Neural progenitor cell (in vitro differentiated cells): Measurements from ENCODE around the gene STK4. TPM values are rescaled to one million over a fixed set of nuclear protein-coding genes. Genes with fewer than 3 reads are reported as not detected.

Source experiments
- DNase-seq: peaks from one replicate; pipeline ENCODE4 v3.0.0-alpha.2; 2016; ENCODE audit warnings: low spot score
- H2AFZ ChIP-seq: fragments of 200-600 bp; sonication (generic); replicated peaks from 2 replicates; pipeline ENCODE4 v1.6.1; 2016; ENCODE audit warnings: antibody characterized with exemption
- H3F3A ChIP-seq: fragments of 200-600 bp; sonication (generic); 2 replicates; pipeline ENCODE4 v1.6.1; 2016; ENCODE audit warnings: antibody characterized with exemption, low read depth
- H3K27ac ChIP-seq: fragments of 200-600 bp; sonication (generic); 2 replicates; pipeline ENCODE4 v1.5.1; 2016; ENCODE audit warnings: mild to moderate bottlenecking
- H3K27me3 ChIP-seq: fragments of 200-600 bp; sonication (generic); 2 replicates; pipeline ENCODE4 v1.6.1; 2016; ENCODE audit warnings: mild to moderate bottlenecking, moderate library complexity
- H3K36me3 ChIP-seq: fragments of 200-600 bp; sonication (generic); 2 replicates; pipeline ENCODE4 v1.5.1; 2016
- H3K4me1 ChIP-seq: fragments of 200-600 bp; sonication (generic); 2 replicates; pipeline ENCODE4 v1.6.1; 2016; ENCODE audit warnings: mixed run types
- H3K4me2 ChIP-seq: fragments of 200-600 bp; sonication (generic); 2 replicates; pipeline ENCODE4 v1.6.1; 2016
- H3K4me3 ChIP-seq: fragments of 200-600 bp; sonication (generic); 2 replicates; pipeline ENCODE4 v1.5.1; 2016
- H3K79me2 ChIP-seq: fragments of 200-600 bp; sonication (generic); 2 replicates; pipeline ENCODE4 v1.6.1; 2016; ENCODE audit warnings: low read depth
- H3K9ac ChIP-seq: fragments of 200-600 bp; sonication (generic); 2 replicates; pipeline ENCODE4 v1.6.1; 2016
- H3K9me3 ChIP-seq: fragments of 200-600 bp; sonication (generic); 2 replicates; pipeline ENCODE4 v1.5.1; 2016; ENCODE audit warnings: low read depth
- H4K20me1 ChIP-seq: fragments of 200-600 bp; sonication (generic); 2 replicates; pipeline ENCODE4 v1.6.1; 2016; ENCODE audit warnings: low read depth
- H3K27ac Mint-ChIP-seq: 3 replicates; pipeline ENCODE4 v1.8.0; 2021; ENCODE audit warnings: mixed read lengths
- H3K27me3 Mint-ChIP-seq: 2 replicates; pipeline ENCODE4 v1.8.0; 2022; ENCODE audit warnings: low read depth, mild to moderate bottlenecking, inconsistent platforms, moderate library complexity, mixed read lengths; ENCODE audit not compliant: insufficient read depth
- H3K36me3 Mint-ChIP-seq: 3 replicates; pipeline ENCODE4 v1.8.0; 2021; ENCODE audit warnings: mixed read lengths
- H3K4me1 Mint-ChIP-seq: 3 replicates; pipeline ENCODE4 v1.8.0; 2021; ENCODE audit warnings: mixed read lengths
- H3K4me3 Mint-ChIP-seq: 3 replicates; pipeline ENCODE4 v1.8.0; 2021; ENCODE audit warnings: mild to moderate bottlenecking, moderate library complexity, mixed read lengths
- H3K9me3 Mint-ChIP-seq: 3 replicates; pipeline ENCODE4 v1.8.0; 2020; ENCODE audit warnings: mixed read lengths
- CTCF ChIP-seq: fragments of 200-600 bp; sonication (generic); IDR thresholded peaks from 2 replicates; pipeline ENCODE4 v1.5.1; 2017; ENCODE audit warnings: antibody characterized with exemption, mild to moderate bottlenecking
- EZH2 ChIP-seq: fragments of 200-600 bp; sonication (generic); IDR thresholded peaks from 2 replicates; pipeline ENCODE4 v1.6.1; 2017; ENCODE audit warnings: antibody characterized with exemption, mild to moderate bottlenecking, moderate library complexity
- EZH2phosphoT487 ChIP-seq: fragments of 200-600 bp; sonication (generic); IDR thresholded peaks from 2 replicates; pipeline ENCODE4 v1.6.1; 2017; ENCODE audit warnings: antibody characterized with exemption
- total RNA-seq: library from RNA; depleted of rRNA; stranded (reverse); fragments of >200 nt; gene quantifications from 2 replicates; pipeline ENCODE4 v1.2.3, GENCODE V29; 2015; ENCODE audit warnings: low replicate concordance

Gene STK4
- total RNA-seq, 1 donor from 2014 or later, result 46.1 TPM

GRCh38 chr20:45016089-45016671 is 49.9 kb downstream of the STK4 start:
- H3K4me2 ChIP-seq, result no peak overlapping the region
- H3K27ac Mint-ChIP-seq, result no peak overlapping the region
- H3K9me3 ChIP-seq, result no peaks in the 10 kb centered on the region
- H3K9ac ChIP-seq, result no peak overlapping the region
- no peaks in the 10 kb centered on the region for H4K20me1 ChIP-seq
- H3K4me3 ChIP-seq, result no peak overlapping the region
- H3K79me2 ChIP-seq, result peaks cover 4% of the 10 kb centered on the region
- peaks cover 7% of the 10 kb centered on the region for H3K36me3 ChIP-seq
- H3K27ac ChIP-seq, result no peak overlapping the region
- H3K4me3 Mint-ChIP-seq, result no peak overlapping the region
- no peaks in the 10 kb centered on the region for H3K4me1 Mint-ChIP-seq
- H3F3A ChIP-seq, result no peaks in the 10 kb centered on the region
- H3K36me3 Mint-ChIP-seq, result no peaks in the 10 kb centered on the region
- no peaks in the 10 kb centered on the region for H3K27me3 ChIP-seq
- no peaks in the 10 kb centered on the region for H3K9me3 Mint-ChIP-seq
- H3K27me3 Mint-ChIP-seq, result peaks cover 2% of the 10 kb centered on the region
- H2AFZ ChIP-seq, result no peak overlapping the region
- H3K4me1 ChIP-seq, result no peaks in the 10 kb centered on the region
- TF ChIP-seq EZH2 (no peak), EZH2phosphoT487 (no peak), CTCF (no peak)
- DNase-seq, result no peak

- no peaks in the 10 kb centered on the region for H3K4me1 ChIP-seq
- no peak overlapping the region for H3K9ac ChIP-seq
- peaks cover 2% of the 10 kb centered on the region for H3K27me3 Mint-ChIP-seq
- H3K36me3 Mint-ChIP-seq, result no peaks in the 10 kb centered on the region
- no peaks in the 10 kb centered on the region for H3K27me3 ChIP-seq
- no peaks in the 10 kb centered on the region for H3K9me3 ChIP-seq
- H3F3A ChIP-seq, result no peaks in the 10 kb centered on the region
- H3K36me3 ChIP-seq, result peaks cover 7% of the 10 kb centered on the region
- H3K4me2 ChIP-seq, result no peak overlapping the region
- no peaks in the 10 kb centered on the region for H3K9me3 Mint-ChIP-seq
- peaks cover 4% of the 10 kb centered on the region for H3K79me2 ChIP-seq
- H3K4me1 Mint-ChIP-seq, result no peaks in the 10 kb centered on the region
- no peak overlapping the region for H3K4me3 ChIP-seq
- no peak overlapping the region for H3K27ac ChIP-seq
- DNase-seq, result no peak
- no peak for TF ChIP-seq CTCF
- H4K20me1 ChIP-seq, result no peaks in the 10 kb centered on the region
- no peak overlapping the region for H3K4me3 Mint-ChIP-seq
- H2AFZ ChIP-seq, result no peak overlapping the region
- no peak overlapping the region for H3K27ac Mint-ChIP-seq
Observed at GRCh38 chr20:45017281-45017680, 51.0 kb downstream of the STK4 start.

GRCh38 chr20:45017857-45018256 is 51.5 kb downstream of the STK4 start:
- Histone ChIP-seq H3F3A (no peaks in the 10 kb centered on the region), H3K27ac (no peak overlapping the region), H2AFZ (no peak overlapping the region), H3K9me3 (no peaks in the 10 kb centered on the region), H3K4me1 (no peaks in the 10 kb centered on the region), H4K20me1 (no peaks in the 10 kb centered on the region), H3K4me3 (no peak overlapping the region), H3K27me3 (no peaks in the 10 kb centered on the region), H3K9ac (no peak overlapping the region), H3K4me2 (no peak overlapping the region), H3K36me3 (peaks cover 7% of the 10 kb centered on the region), H3K79me2 (peaks cover 4% of the 10 kb centered on the region)
- no peak overlapping the region for H3K27ac Mint-ChIP-seq
- no peaks in the 10 kb centered on the region for H3K36me3 Mint-ChIP-seq
- TF ChIP-seq EZH2phosphoT487, result no peak
- TF ChIP-seq CTCF, result no peak
- no peak for TF ChIP-seq EZH2
- H3K4me3 Mint-ChIP-seq, result no peak overlapping the region
- DNase-seq, result no peak
- H3K9me3 Mint-ChIP-seq, result no peaks in the 10 kb centered on the region
- H3K4me1 Mint-ChIP-seq, result no peaks in the 10 kb centered on the region
- H3K27me3 Mint-ChIP-seq, result peaks cover 2% of the 10 kb centered on the region
